Measurements from ENCODE around the gene PCDH9. TPM values are rescaled to one million over a fixed set of nuclear protein-coding genes. Genes with fewer than 3 reads are reported as not detected.

PCDH9 gene
- polyA plus RNA-seq, 4 donors = 0.27 to 1.1 (median 0.72) TPM; not detected in 1

GRCh38 chr13:66354879-66355751, 875.0 kb downstream of the PCDH9 start:
- Histone ChIP-seq H3K4me1 (ENCODE audit: control insufficient read depth in 3 of 3, insufficient read depth in 2 of 3, low read depth in 1 of 3, low read length in 2 of 3) (no peaks in the 10 kb centered on the region), H3K4me3 (ENCODE audit: low read depth in 1 of 3, low read length in 3 of 3) (no peak overlapping the region), H3K36me3 (ENCODE audit: control insufficient read depth in 3 of 3, insufficient read depth in 2 of 3, low read depth in 1 of 3, low read length in 3 of 3) (no peaks in the 10 kb centered on the region), H3K27me3 (ENCODE audit: control insufficient read depth in 3 of 3, insufficient read depth in 3 of 3, low read length in 3 of 3) (no peaks in the 10 kb centered on the region), H3K9me3 (ENCODE audit: control insufficient read depth in 2 of 2, insufficient read depth in 1 of 2, low read depth in 1 of 2, low read length in 1 of 2) (no peaks in the 10 kb centered on the region), H3K27ac (ENCODE audit: low read depth in 1 of 3, low read length in 2 of 3) (no peak overlapping the region)
- DNase-seq = no peak
- no peak for FAIRE-seq
- WGBS, 3 donors = 78 to 89% (median 85%) methylated on average over 5 of the region's 5 CpGs

GRCh38 chr13:66353664-66354063, 876.5 kb downstream of the PCDH9 start:
- Histone ChIP-seq H3K27ac (ENCODE audit: low read depth in 1 of 3, low read length in 2 of 3) (no peak overlapping the region), H3K27me3 (ENCODE audit: control insufficient read depth in 3 of 3, insufficient read depth in 3 of 3, low read length in 3 of 3) (no peaks in the 10 kb centered on the region), H3K9me3 (ENCODE audit: control insufficient read depth in 2 of 2, insufficient read depth in 1 of 2, low read depth in 1 of 2, low read length in 1 of 2) (no peaks in the 10 kb centered on the region), H3K4me3 (ENCODE audit: low read depth in 1 of 3, low read length in 3 of 3) (no peak overlapping the region), H3K4me1 (ENCODE audit: control insufficient read depth in 3 of 3, insufficient read depth in 2 of 3, low read depth in 1 of 3, low read length in 2 of 3) (no peaks in the 10 kb centered on the region), H3K36me3 (ENCODE audit: control insufficient read depth in 3 of 3, insufficient read depth in 2 of 3, low read depth in 1 of 3, low read length in 3 of 3) (no peaks in the 10 kb centered on the region)
- FAIRE-seq = no peak
- WGBS, 3 donors = 21 to 34% (median 31%) methylated on average over 2 of the region's 2 CpGs
- no peak for DNase-seq

- Histone ChIP-seq H3K4me3 (ENCODE audit: low read depth in 1 of 3, low read length in 3 of 3) (no peak overlapping the region), H3K9me3 (ENCODE audit: control insufficient read depth in 2 of 2, insufficient read depth in 1 of 2, low read depth in 1 of 2, low read length in 1 of 2) (no peaks in the 10 kb centered on the region), H3K4me1 (ENCODE audit: control insufficient read depth in 3 of 3, insufficient read depth in 2 of 3, low read depth in 1 of 3, low read length in 2 of 3) (no peaks in the 10 kb centered on the region), H3K36me3 (ENCODE audit: control insufficient read depth in 3 of 3, insufficient read depth in 2 of 3, low read depth in 1 of 3, low read length in 3 of 3) (no peaks in the 10 kb centered on the region), H3K27me3 (ENCODE audit: control insufficient read depth in 3 of 3, insufficient read depth in 3 of 3, low read length in 3 of 3) (no peaks in the 10 kb centered on the region), H3K27ac (ENCODE audit: low read depth in 1 of 3, low read length in 2 of 3) (no peak overlapping the region)
- WGBS, 3 donors = 90 to 93% (median 93%) methylated on average over 2 of the region's 2 CpGs
- DNase-seq (no peak), FAIRE-seq (no peak)
Measured at GRCh38 chr13:66349966-66350365, 880.2 kb downstream of the PCDH9 start.

DNA sequence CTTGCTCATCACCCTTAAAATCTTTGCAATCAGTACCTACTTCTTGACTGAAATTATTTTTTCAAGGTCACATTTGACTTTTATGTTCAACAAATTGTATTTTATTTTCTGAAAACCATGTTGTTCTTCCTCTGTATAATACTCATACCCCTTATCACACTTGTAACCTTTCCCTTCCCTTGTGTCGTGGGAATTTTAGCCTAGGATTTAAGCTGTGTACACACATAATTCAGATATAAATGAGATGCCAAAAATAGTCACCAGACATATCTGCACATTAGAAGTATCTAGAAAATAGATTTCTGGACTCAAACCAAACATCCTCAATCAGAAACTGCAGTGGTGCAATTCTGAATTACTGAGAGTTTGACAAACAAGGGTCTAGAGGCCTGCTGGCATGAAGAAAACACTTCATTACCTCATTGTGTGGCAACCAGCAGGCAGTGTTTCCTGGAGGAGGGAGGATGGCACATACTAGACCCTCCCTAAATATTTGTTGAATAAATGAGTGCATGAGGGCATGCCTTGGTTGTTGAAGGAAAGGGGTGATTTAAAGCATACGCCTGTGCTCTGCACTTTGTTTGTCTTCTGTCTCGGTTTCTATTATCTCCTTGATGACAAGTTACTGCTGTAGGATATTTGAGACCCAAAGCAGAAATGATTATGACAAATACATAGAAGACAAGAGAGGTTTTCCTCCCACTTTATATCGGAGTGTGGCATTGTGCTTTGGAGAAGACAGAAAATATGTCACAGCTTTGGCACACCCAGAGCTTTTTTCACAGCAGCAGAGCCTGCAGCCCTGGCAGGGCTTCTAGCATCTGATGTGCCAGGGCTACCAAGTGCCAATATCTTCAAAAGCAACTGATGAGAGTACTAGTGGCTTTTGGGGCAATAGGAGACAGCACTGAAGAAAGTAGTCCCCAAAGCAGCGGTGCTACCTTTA, 881.1 kb downstream of the PCDH9 start:
- Histone ChIP-seq H3K9me3 (ENCODE audit: control insufficient read depth in 2 of 2, insufficient read depth in 1 of 2, low read depth in 1 of 2, low read length in 1 of 2) (no peaks in the 10 kb centered on the region), H3K27ac (ENCODE audit: low read depth in 1 of 3, low read length in 2 of 3) (no peak overlapping the region), H3K27me3 (ENCODE audit: control insufficient read depth in 3 of 3, insufficient read depth in 3 of 3, low read length in 3 of 3) (no peaks in the 10 kb centered on the region), H3K4me1 (ENCODE audit: control insufficient read depth in 3 of 3, insufficient read depth in 2 of 3, low read depth in 1 of 3, low read length in 2 of 3) (no peaks in the 10 kb centered on the region), H3K36me3 (ENCODE audit: control insufficient read depth in 3 of 3, insufficient read depth in 2 of 3, low read depth in 1 of 3, low read length in 3 of 3) (no peaks in the 10 kb centered on the region), H3K4me3 (ENCODE audit: low read depth in 1 of 3, low read length in 3 of 3) (no peak overlapping the region)
- WGBS, 3 donors = 56 to 72% (median 59%) methylated on average over 5 of the region's 5 CpGs
- FAIRE-seq (no peak), DNase-seq (no peak)

DNA sequence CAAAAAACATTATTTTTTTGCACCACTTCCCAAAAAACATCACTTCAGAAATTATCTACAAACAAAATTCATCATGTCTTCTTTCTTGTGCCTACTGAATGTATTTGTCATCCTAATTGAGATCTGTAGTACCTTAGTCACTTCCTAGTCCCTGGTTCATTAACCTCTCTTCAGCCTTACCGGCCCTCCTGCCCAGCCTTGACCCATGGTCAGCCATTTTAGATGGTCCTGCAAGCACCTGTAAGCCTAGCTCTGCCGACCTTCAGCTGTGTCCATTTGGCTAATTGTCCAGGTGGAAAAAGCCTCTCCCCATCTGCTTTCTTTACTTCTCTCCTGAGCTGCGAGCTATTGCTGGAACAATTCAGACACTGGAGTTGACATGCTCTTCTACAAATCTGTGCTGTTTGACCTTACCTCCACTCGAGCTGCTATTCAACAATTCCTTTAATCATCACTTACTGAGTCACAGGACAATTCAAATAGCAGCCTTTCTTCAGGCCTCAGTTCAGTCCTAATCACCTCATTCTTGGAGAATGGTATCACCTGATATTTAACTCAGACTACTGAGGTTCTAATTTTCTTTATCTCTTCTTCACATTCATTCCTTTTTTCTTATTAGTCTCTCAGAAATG, 882.5 kb downstream of the PCDH9 start:
- no peak overlapping the region for H3K27ac ChIP-seq (ENCODE audit: low read depth in 1 of 3, low read length in 2 of 3)
- H3K4me3 ChIP-seq (ENCODE audit: low read depth in 1 of 3, low read length in 3 of 3) = no peak overlapping the region
- 67 to 84% (median 78%) methylated on average over 4 of the region's 4 CpGs for WGBS, 3 donors
- H3K4me1 ChIP-seq (ENCODE audit: control insufficient read depth in 3 of 3, insufficient read depth in 2 of 3, low read depth in 1 of 3, low read length in 2 of 3) = no peaks in the 10 kb centered on the region
- no peaks in the 10 kb centered on the region for H3K36me3 ChIP-seq (ENCODE audit: control insufficient read depth in 3 of 3, insufficient read depth in 2 of 3, low read depth in 1 of 3, low read length in 3 of 3)
- no peaks in the 10 kb centered on the region for H3K9me3 ChIP-seq (ENCODE audit: control insufficient read depth in 2 of 2, insufficient read depth in 1 of 2, low read depth in 1 of 2, low read length in 1 of 2)
- no peak for DNase-seq
- no peak for FAIRE-seq
- H3K27me3 ChIP-seq (ENCODE audit: control insufficient read depth in 3 of 3, insufficient read depth in 3 of 3, low read length in 3 of 3) = no peaks in the 10 kb centered on the region

- DNase-seq (no peak), FAIRE-seq (no peak)
- no peak overlapping the region for H3K4me3 ChIP-seq (ENCODE audit: low read depth in 1 of 3, low read length in 3 of 3)
- H3K4me1 ChIP-seq (ENCODE audit: control insufficient read depth in 3 of 3, insufficient read depth in 2 of 3, low read depth in 1 of 3, low read length in 2 of 3) = no peaks in the 10 kb centered on the region
- no peak overlapping the region for H3K27ac ChIP-seq (ENCODE audit: low read depth in 1 of 3, low read length in 2 of 3)
- 65 to 73% (median 70%) methylated on average over 8 of the region's 8 CpGs for WGBS, 3 donors
- no peaks in the 10 kb centered on the region for H3K27me3 ChIP-seq (ENCODE audit: control insufficient read depth in 3 of 3, insufficient read depth in 3 of 3, low read length in 3 of 3)
- no peaks in the 10 kb centered on the region for H3K9me3 ChIP-seq (ENCODE audit: control insufficient read depth in 2 of 2, insufficient read depth in 1 of 2, low read depth in 1 of 2, low read length in 1 of 2)
- H3K36me3 ChIP-seq (ENCODE audit: control insufficient read depth in 3 of 3, insufficient read depth in 2 of 3, low read depth in 1 of 3, low read length in 3 of 3) = no peaks in the 10 kb centered on the region
Measured at GRCh38 chr13:66345971-66346370, 884.2 kb downstream of the PCDH9 start.

- no peaks in the 10 kb centered on the region for H3K27me3 ChIP-seq (ENCODE audit: control insufficient read depth in 3 of 3, insufficient read depth in 3 of 3, low read length in 3 of 3)
- no peak for FAIRE-seq
Measured at GRCh38 chr13:66345518-66345810, 884.7 kb downstream of the PCDH9 start.

GRCh38 chr13:66344805-66345517, 885.2 kb downstream of the PCDH9 start:
- H3K9me3 ChIP-seq (ENCODE audit: control insufficient read depth in 2 of 2, insufficient read depth in 1 of 2, low read depth in 1 of 2, low read length in 1 of 2) = no peaks in the 10 kb centered on the region
- FAIRE-seq (no peak), DNase-seq (no peak)
- no peaks in the 10 kb centered on the region for H3K36me3 ChIP-seq (ENCODE audit: control insufficient read depth in 3 of 3, insufficient read depth in 2 of 3, low read depth in 1 of 3, low read length in 3 of 3)
- no peak overlapping the region for H3K4me3 ChIP-seq (ENCODE audit: low read depth in 1 of 3, low read length in 3 of 3)
- 59 to 70% (median 61%) methylated on average over 4 of the region's 4 CpGs for WGBS, 3 donors
- H3K27me3 ChIP-seq (ENCODE audit: control insufficient read depth in 3 of 3, insufficient read depth in 3 of 3, low read length in 3 of 3) = no peaks in the 10 kb centered on the region
- no peak overlapping the region for H3K27ac ChIP-seq (ENCODE audit: low read depth in 1 of 3, low read length in 2 of 3)
- no peaks in the 10 kb centered on the region for H3K4me1 ChIP-seq (ENCODE audit: control insufficient read depth in 3 of 3, insufficient read depth in 2 of 3, low read depth in 1 of 3, low read length in 2 of 3)

More at GRCh38 chr13:66345518-66345810, 884.7 kb downstream of the PCDH9 start:
- 68 to 76% (median 70%) methylated on average over 6 of the region's 6 CpGs for WGBS, 3 donors
- no peak overlapping the region for H3K4me3 ChIP-seq (ENCODE audit: low read depth in 1 of 3, low read length in 3 of 3)
- no peak overlapping the region for H3K27ac ChIP-seq (ENCODE audit: low read depth in 1 of 3, low read length in 2 of 3)
- no peak for DNase-seq
- H3K4me1 ChIP-seq (ENCODE audit: control insufficient read depth in 3 of 3, insufficient read depth in 2 of 3, low read depth in 1 of 3, low read length in 2 of 3) = no peaks in the 10 kb centered on the region
- H3K36me3 ChIP-seq (ENCODE audit: control insufficient read depth in 3 of 3, insufficient read depth in 2 of 3, low read depth in 1 of 3, low read length in 3 of 3) = no peaks in the 10 kb centered on the region
- H3K9me3 ChIP-seq (ENCODE audit: control insufficient read depth in 2 of 2, insufficient read depth in 1 of 2, low read depth in 1 of 2, low read length in 1 of 2) = no peaks in the 10 kb centered on the region

Measured in small intestine (tissue), 7 donors.